Astrocyte of the spinal cord (primary cell): Measurements from ENCODE around the gene RABGAP1.
A peak's percentile ranks its signal among the peaks of the same experiment; 100 is the strongest.

Experiments used
- DNase-seq: peaks from one replicate; pipeline ENCODE4 v3.0.0; 2011; ENCODE audit warnings: low read depth, low spot score
- H3K4me3 ChIP-seq: 2 replicates; pipeline ENCODE4 v1.5.1; 2011; ENCODE audit warnings: low read depth, mild to moderate bottlenecking, low read length, moderate library complexity
- in situ Hi-C: cut with HindIII; loops from 2 replicates; pipeline ENCODE4 v1.10.0; 2017; ENCODE audit warnings: low sequenced_read_pairs
- TF ChIP-seq, protein P1 (sequence below): IDR thresholded peaks from 2 replicates; pipeline ENCODE4 v1.5.1; 2012; ENCODE audit warnings: low read depth, mild to moderate bottlenecking, low read length, inconsistent platforms

RABGAP1 gene

GRCh38 chr9:123087359-123087888, 146.6 kb downstream of the RABGAP1 start:
- TF ChIP-seq, protein P1, sequence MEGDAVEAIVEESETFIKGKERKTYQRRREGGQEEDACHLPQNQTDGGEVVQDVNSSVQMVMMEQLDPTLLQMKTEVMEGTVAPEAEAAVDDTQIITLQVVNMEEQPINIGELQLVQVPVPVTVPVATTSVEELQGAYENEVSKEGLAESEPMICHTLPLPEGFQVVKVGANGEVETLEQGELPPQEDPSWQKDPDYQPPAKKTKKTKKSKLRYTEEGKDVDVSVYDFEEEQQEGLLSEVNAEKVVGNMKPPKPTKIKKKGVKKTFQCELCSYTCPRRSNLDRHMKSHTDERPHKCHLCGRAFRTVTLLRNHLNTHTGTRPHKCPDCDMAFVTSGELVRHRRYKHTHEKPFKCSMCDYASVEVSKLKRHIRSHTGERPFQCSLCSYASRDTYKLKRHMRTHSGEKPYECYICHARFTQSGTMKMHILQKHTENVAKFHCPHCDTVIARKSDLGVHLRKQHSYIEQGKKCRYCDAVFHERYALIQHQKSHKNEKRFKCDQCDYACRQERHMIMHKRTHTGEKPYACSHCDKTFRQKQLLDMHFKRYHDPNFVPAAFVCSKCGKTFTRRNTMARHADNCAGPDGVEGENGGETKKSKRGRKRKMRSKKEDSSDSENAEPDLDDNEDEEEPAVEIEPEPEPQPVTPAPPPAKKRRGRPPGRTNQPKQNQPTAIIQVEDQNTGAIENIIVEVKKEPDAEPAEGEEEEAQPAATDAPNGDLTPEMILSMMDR: no peak
- in situ Hi-C loops: no loop called here
- no peak for DNase-seq
- no peak overlapping the region for H3K4me3 ChIP-seq

- no peak overlapping the region for H3K4me3 ChIP-seq
- TF ChIP-seq, protein P1: no peak
- in situ Hi-C loops: no loop called here
- DNase-seq: no peak
Observed at GRCh38 chr9:123089040-123089439, 148.2 kb downstream of the RABGAP1 start.

- TF ChIP-seq, protein P1: no peak
- no peak for DNase-seq
- in situ Hi-C loops: no loop called here
- no peak overlapping the region for H3K4me3 ChIP-seq
Observed at GRCh38 chr9:123089790-123090189, 149.0 kb downstream of the RABGAP1 start.

DNA sequence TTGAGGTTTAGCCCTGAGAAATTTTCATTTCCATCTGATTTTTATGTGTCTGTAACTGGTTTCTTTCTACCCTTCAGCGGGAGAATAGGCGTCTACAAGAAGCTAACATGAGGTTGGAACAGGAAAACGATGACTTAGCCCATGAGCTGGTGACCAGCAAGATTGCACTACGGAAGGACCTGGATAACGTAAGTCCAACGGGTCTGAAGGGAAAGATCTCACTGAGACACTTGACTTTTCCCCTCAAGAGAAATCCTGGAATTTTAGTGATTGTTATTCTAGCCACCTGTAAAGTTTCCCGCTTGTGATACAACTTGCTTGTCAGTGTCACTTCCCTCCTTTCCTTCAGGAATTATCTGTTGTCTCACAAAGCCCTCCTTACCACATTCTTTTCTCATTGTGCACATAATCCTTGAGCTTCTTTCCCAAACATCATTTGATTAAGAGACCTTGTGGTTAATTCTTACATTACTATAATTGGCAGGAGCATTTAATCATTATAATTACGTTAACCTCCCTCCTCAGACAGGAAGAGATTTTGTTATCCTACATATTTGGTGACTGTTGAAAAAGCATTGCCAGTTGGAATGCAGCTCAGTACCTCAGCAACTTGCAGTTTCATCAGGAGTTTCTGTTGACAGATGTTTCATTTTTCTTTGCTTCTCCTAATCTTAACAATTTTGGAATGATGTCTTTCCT, 149.5 kb downstream of the RABGAP1 start:
- in situ Hi-C loops: no loop called here
- no peak overlapping the region for H3K4me3 ChIP-seq
- no peak for DNase-seq
- TF ChIP-seq, protein P1: no peak

- TF ChIP-seq, protein P1: no peak
- no peak for DNase-seq
- in situ Hi-C loops: no loop called here
- H3K4me3 ChIP-seq: no peak overlapping the region
Observed at GRCh38 chr9:123090956-123091355, 150.1 kb downstream of the RABGAP1 start.

DNA sequence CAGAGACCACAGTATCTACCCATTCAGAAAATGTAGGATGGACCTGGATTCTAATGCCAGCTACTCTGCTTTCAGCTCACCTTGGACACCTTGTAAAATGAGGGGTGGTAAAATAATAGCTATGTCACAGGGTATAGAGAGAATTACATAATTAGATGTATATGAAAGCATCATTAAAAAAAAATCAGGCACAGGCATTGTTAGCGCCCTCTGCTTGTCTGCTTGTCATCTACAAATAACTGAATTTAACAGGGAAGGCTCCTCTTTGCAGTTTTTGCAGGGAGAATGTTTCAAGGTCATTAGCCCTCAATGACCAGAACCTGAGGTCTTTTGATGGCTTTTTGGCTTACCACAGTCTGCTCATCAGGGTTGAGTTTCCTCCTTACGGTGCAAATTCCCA, 150.6 kb downstream of the RABGAP1 start:
- TF ChIP-seq, protein P1: peak; percentile 20
- no peak overlapping the region for H3K4me3 ChIP-seq
- in situ Hi-C loops: no loop called here
- no peak for DNase-seq
